Measurements from ENCODE around the gene GSTP1.
"Not testable (repeated sequence)": the region's sequence is repeated elsewhere in the genome, so short reads cannot be mapped to it uniquely, and the experiment has no call there.

GSTP1 gene

DNA sequence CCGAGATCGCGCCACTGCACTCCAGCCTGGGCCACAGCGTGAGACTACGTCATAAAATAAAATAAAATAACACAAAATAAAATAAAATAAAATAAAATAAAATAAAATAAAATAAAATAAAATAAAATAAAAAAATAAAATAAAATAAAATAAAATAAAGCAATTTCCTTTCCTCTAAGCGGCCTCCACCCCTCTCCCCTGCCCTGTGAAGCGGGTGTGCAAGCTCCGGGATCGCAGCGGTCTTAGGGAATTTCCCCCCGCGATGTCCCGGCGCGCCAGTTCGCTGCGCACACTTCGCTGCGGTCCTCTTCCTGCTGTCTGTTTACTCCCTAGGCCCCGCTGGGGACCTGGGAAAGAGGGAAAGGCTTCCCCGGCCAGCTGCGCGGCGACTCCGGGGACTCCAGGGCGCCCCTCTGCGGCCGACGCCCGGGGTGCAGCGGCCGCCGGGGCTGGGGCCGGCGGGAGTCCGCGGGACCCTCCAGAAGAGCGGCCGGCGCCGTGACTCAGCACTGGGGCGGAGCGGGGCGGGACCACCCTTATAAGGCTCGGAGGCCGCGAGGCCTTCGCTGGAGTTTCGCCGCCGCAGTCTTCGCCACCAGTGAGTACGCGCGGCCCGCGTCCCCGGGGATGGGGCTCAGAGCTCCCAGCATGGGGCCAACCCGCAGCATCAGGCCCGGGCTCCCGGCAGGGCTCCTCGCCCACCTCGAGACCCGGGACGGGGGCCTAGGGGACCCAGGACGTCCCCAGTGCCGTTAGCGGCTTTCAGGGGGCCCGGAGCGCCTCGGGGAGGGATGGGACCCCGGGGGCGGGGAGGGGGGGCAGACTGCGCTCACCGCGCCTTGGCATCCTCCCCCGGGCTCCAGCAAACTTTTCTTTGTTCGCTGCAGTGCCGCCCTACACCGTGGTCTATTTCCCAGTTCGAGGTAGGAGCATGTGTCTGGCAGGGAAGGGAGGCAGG lies at the start of gene GSTP1:
Gene GSTP1 (plus strand): TSS at position 566 of the 958 bp plus-strand sequence. CDS start 32 bp downstream, at position 598.
- peak; percentile 59 to 80 for DNase-seq (ENCODE audit: low read depth in 2 of 2)

DNA sequence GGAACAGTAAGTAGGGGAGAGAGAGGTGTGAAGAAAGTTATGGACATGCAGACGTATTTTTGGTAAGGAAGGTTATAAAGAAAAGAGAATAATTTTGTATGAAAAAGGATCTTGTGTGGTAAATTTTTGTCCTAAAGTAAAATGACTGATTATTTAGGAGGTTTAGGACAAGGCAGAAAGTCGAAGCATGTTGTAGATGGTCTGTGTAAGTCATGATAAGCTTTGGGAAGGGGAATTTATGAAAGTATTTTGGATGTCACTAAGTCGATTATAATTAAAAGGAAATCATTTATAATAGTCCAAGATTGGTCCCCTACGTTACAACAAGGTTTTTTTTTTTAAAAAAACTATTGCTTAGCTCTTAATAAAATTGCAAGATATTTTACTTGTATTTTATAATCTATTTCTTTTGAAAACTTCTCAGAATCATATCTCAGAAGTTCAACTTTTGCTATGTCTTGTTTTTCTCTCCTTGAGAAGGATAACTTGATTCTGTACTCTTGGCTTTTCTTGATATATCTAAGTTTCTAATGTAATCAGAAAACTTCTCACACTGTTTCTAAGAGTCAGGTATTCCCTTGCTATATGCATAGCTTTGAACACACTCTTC lies 49.4 kb upstream of the GSTP1 start:
- no peak for DNase-seq (ENCODE audit: low read depth in 2 of 2)

- no peak for DNase-seq (ENCODE audit: low read depth in 2 of 2)
Observed at GRCh38 chr11:67535561-67535960, 48.1 kb upstream of the GSTP1 start.

- no peak for DNase-seq (ENCODE audit: low read depth in 2 of 2)
Observed at GRCh38 chr11:67538306-67538705, 45.3 kb upstream of the GSTP1 start.

GRCh38 chr11:67538823-67539505 lies 44.6 kb upstream of the GSTP1 start:
- DNase-seq (ENCODE audit: low read depth in 2 of 2), result no peak

- DNase-seq (ENCODE audit: low read depth in 2 of 2), result no peak
Observed at GRCh38 chr11:67539550-67539949, 44.1 kb upstream of the GSTP1 start.

DNA sequence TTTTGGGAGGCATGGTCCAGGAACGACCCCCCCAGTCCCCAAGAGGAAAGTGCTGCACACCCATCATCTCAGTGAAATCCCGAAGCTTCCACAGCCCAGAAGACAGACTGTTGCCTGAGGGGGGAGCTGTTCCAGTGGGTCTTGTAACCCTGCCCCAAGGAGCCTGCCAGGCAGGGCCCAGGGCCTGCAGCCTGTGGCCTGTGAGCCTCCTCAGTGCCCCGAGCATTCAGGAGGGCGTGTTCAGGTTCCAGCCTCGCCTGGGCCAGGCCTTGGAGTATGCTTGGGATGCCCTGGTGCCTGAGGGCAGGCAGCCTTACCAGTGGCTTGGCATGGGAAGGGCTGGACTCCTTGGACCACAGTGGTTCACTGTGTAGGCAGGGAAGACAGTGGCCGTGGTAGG lies 42.4 kb upstream of the GSTP1 start:
- no peak for DNase-seq (ENCODE audit: low read depth in 2 of 2)

DNA sequence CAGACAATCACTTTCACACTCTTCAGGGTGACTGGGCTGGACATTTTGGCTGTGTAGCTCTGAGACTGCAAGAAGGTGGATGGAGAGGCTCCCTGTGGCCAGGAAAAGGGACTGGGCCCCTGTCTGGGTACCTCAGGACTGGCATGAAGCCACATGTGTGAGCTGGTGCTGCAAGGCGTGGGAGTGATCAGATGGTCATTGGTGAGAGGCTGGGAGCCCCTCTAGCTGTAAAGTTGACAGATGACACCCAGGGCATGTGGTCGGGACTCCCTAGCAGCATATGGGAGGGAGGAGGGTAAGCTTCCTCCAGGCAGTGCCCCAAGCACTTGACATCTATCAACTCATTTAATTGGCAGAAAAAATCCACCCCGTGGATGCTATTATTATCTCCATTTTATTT lies 41.4 kb upstream of the GSTP1 start:
- DNase-seq (ENCODE audit: low read depth in 2 of 2), result no peak

DNA sequence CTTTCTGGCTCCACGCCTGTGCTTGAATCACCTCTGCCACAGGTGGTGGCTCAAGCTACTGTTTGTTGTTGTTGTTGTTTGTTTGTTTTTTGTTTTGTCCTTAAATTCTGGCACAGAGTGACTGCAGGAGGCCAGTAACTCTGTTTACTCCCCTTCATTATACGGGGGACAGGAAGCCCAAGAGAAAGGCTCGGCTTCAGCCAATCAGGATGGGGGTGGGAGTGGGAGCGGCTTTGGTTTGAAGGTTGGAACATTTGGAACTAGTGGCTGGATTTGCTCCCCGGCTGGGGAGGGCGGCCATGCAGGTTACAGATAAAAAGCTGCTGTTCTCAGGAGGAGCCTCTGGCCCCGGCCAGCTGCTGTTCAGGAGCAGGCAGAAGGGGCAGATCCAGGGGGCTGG lies 40.6 kb upstream of the GSTP1 start:
- no peak for DNase-seq (ENCODE audit: low read depth in 2 of 2)

DNA sequence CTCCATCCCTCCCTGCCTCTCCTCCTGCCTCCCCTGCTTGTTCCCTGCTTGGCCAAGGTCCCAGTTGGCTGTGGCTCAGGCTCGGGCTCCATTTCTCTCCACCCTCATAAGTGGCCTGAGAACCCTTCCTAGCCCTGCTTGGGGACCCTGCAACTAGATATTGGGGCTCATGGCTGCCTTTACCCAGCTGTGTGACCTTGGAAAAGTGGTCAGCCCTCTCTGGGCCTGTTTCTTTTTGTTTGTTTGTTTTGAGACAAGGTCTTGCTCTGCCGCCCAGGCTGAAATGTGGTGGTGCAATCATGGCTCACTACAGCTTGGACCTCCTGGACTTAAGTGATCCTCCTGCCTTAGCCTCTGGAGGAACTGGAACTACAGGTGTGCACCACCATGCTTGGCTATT lies 40.0 kb upstream of the GSTP1 start:
- DNase-seq (ENCODE audit: low read depth in 2 of 2), result no peak

- no peak for DNase-seq (ENCODE audit: low read depth in 2 of 2)
Observed at GRCh38 chr11:67544616-67545242, 38.9 kb upstream of the GSTP1 start.

DNA sequence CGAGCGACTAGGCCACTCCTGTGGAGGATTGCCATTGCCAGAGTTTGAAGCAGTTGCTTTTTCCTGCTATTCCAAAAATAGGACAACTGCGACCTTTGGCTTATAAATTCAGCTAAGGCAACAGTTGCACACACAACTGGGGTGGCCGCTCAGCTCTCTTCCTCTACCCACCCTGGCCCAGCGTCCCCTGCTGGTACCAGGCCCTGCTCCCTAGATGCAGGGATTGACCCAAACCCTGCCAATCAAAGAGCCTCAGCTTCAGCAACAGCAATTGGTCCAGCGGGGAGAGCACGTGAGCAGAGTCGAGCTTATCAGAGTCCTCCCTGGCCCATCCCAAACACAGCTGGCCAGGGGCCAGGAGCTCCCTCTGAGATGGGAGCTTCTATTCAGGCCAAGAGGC lies 38.3 kb upstream of the GSTP1 start:
- no peak for DNase-seq (ENCODE audit: low read depth in 2 of 2)

DNA sequence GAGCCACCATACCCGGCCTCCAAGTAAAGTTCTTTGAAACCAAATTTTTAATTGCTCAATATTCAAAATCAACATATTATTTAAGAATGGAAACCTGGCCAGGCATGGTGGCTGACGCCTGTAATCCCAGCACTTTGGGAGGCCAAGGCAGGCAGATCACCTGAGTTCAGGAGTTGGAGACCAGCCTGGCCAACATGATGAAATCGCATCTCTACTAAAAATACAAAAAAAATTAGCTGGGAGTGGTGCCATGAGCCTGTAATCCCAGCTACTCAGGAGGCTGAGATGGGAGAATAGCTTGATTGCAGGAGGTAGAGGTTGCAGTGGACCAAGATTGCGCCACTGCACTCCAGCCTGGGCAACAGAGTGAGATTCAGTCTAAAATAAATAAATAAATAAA lies 35.5 kb upstream of the GSTP1 start:
- DNase-seq (ENCODE audit: low read depth in 2 of 2), result not testable (repeated sequence)

DNA sequence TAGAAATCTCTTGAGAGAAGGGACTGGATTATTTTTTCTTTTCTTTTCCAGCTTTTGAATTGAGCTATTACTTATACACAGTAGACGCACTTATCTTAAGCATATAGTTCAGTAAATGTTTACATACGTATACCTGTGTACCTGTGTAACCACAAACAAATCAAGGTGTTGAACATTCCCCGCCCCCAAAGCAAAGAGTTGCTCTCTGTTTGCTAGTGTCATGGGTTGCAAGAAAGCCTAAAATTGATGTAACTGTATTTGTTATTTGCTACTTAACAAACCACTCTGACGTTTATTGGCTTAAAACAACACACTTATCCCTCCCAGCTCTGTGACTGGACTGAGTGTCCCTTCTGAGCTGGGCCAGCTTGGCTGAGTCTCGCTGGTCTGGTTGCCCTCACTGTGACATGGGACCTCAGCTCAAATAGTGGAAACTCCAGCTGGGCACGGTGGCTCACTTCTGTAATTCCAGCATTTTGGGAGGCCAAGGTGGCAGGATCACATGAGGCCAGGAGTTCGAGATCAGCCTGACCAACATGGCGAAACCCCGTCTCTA lies 35.0 kb upstream of the GSTP1 start:
- no peak for DNase-seq (ENCODE audit: low read depth in 2 of 2)

DNA sequence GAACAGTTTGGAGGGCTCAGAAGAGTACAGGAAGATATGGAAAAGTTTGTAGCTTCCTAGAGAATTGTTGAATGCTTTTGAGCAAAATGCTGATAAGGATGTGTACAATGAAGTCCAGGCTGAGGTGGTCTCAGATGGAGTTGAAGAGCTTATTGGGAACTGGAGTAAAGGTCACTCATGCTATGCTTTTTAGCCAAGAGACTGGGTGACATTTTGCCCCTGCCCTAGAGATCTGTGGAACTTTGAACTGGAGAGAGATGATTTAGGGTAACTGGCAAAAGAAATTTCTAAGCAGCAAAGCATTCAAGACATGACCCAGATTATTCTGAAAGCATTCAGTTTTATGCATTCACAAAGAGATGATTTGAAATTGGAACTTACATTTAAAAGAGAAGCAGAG lies 32.5 kb upstream of the GSTP1 start:
- DNase-seq (ENCODE audit: low read depth in 2 of 2), result no peak

- not testable (repeated sequence) for DNase-seq (ENCODE audit: low read depth in 2 of 2)
Observed at GRCh38 chr11:67551697-67552096, 31.9 kb upstream of the GSTP1 start.

GRCh38 chr11:67556244-67556643 lies 27.4 kb upstream of the GSTP1 start:
- no peak for DNase-seq (ENCODE audit: low read depth in 2 of 2)

DNA sequence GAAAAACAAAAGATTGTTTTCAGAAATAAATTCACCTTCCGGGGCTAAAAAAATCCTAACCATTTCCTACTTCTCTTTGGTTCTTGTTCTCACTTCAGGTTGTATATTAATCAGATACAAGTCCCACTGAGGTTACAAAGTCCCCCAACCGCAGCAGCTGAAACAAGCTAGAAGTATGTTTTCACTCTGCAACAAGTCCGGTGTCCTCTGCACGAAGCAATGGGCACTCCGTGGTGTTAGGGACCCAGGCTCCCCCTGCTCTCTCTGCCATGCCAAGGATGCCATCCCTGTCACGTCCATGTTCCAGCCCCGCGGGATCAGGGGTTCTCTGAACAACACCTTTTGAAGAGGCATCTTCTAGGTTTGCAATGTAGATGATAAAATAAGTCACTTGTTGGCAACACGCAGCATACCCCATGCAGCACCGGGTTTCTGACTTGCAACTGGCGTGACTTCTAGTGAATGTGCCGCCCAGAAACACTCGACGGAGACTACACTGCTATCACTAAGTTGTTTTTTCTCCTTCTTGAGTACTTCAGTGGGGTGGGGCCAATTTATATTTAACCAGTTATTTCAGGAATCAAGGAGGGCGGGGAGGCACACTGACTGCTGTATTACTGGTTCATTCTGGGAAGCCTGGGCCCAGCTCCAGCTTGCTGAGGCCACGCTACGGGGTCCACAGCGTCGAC lies 25.4 kb upstream of the GSTP1 start:
- DNase-seq (ENCODE audit: low read depth in 2 of 2), result no peak

DNA sequence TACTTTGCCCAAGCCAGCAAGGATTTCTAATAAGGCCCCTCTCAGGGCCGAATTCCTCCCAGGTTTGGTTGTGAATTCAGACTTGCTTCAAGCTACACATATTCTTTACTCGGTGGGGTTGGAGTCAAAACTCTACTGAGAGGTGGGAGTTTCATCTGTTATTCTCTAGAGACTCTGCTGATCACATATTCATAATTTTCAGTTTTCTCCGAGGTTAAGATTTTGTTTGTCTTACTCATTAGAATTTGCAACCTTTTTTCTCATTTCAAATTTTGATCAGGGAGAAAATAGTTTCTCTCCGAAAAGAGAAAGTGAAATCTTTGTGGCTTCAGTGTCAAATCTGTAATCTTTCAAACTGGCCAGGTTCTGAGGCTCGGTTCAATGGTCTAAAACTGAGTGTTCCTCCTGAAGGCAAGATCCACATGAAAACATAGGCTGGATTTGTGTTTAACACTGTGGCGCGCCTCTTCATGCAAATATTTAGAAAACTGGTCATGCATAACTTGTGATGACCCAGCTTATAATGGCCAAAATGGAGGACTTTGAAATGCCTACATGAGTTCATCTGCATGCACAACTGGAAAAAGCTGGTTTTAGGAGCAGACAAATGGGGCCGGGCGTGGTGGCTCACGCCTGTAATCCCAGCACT lies 21.5 kb upstream of the GSTP1 start:
- DNase-seq (ENCODE audit: low read depth in 2 of 2), result no peak

DNA sequence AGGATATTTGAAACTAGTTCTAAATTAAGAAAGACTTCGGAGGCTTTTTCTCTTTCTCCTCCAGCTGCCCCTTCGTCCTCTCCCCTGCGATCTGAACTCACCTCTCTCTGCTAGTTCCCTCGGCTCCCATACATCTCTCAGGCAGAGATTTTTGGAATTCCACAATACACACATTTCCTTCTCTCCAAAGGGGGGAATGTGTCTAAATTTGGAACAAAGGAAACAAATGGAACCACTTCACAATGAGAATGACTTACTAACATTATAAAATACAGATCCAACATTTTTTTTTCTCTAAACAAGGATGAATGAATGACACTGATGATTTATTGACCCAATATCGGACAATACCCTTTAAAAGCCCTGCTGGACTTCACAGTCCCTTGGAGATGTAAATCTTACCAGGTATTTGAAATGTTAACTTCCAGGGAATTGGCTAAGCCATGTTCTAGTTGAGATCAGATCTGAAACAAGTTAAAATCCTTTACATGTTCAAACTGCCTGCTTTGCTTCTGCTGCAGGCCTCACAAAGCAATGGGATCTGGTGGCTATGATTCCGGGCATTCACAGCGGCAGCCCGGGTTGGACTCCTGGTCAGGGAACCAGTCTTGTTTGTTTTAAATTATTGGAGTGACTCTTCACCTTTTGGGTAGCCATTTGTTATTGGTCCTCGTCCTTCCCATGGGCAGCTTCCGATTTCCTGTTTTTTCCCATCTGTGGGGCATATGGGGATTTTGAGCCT lies 20.5 kb upstream of the GSTP1 start:
- DNase-seq (ENCODE audit: low read depth in 2 of 2), result no peak

Data from stimulated activated CD8-positive, alpha-beta memory T cell treated with anti-CD3 and anti-CD28 coated beads, Interleukin-7, amount 100 ng/mL, for 4 hours (primary cell).